ENCODE measurements around the gene PACRG. TPM values are rescaled to one million over a fixed set of nuclear protein-coding genes. Genes with fewer than 3 reads are reported as not detected.

Gene PACRG
- total RNA-seq, 4 donors from 2014 or later: 1.5 to 10.4 (median 2.1) TPM

GRCh38 chr6:163146036-163146435 is 418.3 kb downstream of the PACRG start:
- Histone ChIP-seq H3K36me3 (no peaks in the 10 kb centered on the region), H3K27me3 (no peaks in the 10 kb centered on the region), H3K4me3 (no peak overlapping the region), H3K9me3 (no peaks in the 10 kb centered on the region), H3K27ac (no peak overlapping the region), H3K4me1 (peaks cover 0 to 12% (median 0%) of the 10 kb centered on the region in 4 donors)
- WGBS, 2 donors: 80 to 86% methylated on average over 4 of the region's 4 CpGs
- DNase-seq (ENCODE audit: low spot score in 2 of 2): no peak
- TF ChIP-seq POLR2A (IDR thresholded peaks at IDR 0.05) (no peak), EP300 (IDR thresholded peaks at IDR 0.05) (no peak), CTCF (IDR thresholded peaks at IDR 0.05) (no peak)

- peak in 2 of 5 experiments; percentile 24 to 40 for TF ChIP-seq CTCF (IDR thresholded peaks at IDR 0.05)
- TF ChIP-seq EP300 (IDR thresholded peaks at IDR 0.05): no peak
- no peaks in the 10 kb centered on the region for H3K27me3 ChIP-seq
- no peaks in the 10 kb centered on the region for H3K9me3 ChIP-seq
- peak overlapping the region in 1 of 4 donors; percentile 28 for H3K4me3 ChIP-seq
- H3K36me3 ChIP-seq: no peaks in the 10 kb centered on the region
- peak overlapping the region; percentile 35 to 92 (median 66) for H3K27ac ChIP-seq
- DNase-seq (ENCODE audit: low spot score in 2 of 2): no peak
- 27 to 46% methylated on average over 4 of the region's 4 CpGs for WGBS, 2 donors
- peaks cover 0 to 21% (median 0%) of the 10 kb centered on the region in 4 donors for H3K4me1 ChIP-seq
Observed at GRCh38 chr6:163147994-163148393, 420.2 kb downstream of the PACRG start.

GRCh38 chr6:163148451-163149278 is 420.9 kb downstream of the PACRG start:
- H3K36me3 ChIP-seq: no peaks in the 10 kb centered on the region
- 55 to 63% methylated on average over 24 of the region's 24 CpGs for WGBS, 2 donors
- peak overlapping the region in 1 of 4 donors; percentile 28 for H3K4me3 ChIP-seq
- no peaks in the 10 kb centered on the region for H3K27me3 ChIP-seq
- peak overlapping the region; percentile 74 to 92 (median 86) for H3K27ac ChIP-seq
- TF ChIP-seq POLR2A (IDR thresholded peaks at IDR 0.05) (no peak), EP300 (IDR thresholded peaks at IDR 0.05) (peak in 1 of 2 donors; percentile 48)
- peaks cover 0 to 22% (median 0%) of the 10 kb centered on the region in 4 donors for H3K4me1 ChIP-seq
- H3K9me3 ChIP-seq: no peaks in the 10 kb centered on the region
- no peak for DNase-seq (ENCODE audit: low spot score in 2 of 2)

- no peak for TF ChIP-seq POLR2A (IDR thresholded peaks at IDR 0.05)
- TF ChIP-seq EP300 (IDR thresholded peaks at IDR 0.05): no peak
- no peak for TF ChIP-seq CTCF (IDR thresholded peaks at IDR 0.05)
- 78 to 86% methylated on average over 35 of the region's 35 CpGs for WGBS, 2 donors
- Histone ChIP-seq H3K27ac (peak overlapping the region; percentile 74 to 92 (median 86)), H3K9me3 (no peaks in the 10 kb centered on the region), H3K4me1 (peaks cover 0 to 22% (median 0%) of the 10 kb centered on the region in 4 donors), H3K36me3 (no peaks in the 10 kb centered on the region), H3K4me3 (peak overlapping the region in 1 of 4 donors; percentile 18), H3K27me3 (no peaks in the 10 kb centered on the region)
- no peak for DNase-seq (ENCODE audit: low spot score in 2 of 2)
Observed at GRCh38 chr6:163149279-163149848, 421.6 kb downstream of the PACRG start.

GRCh38 chr6:163151212-163151611 is 423.4 kb downstream of the PACRG start:
- no peaks in the 10 kb centered on the region for H3K36me3 ChIP-seq
- H3K4me3 ChIP-seq: no peak overlapping the region
- 32 to 35% methylated on average over 6 of the region's 6 CpGs for WGBS, 2 donors
- peak overlapping the region; percentile 43 to 92 (median 86) for H3K27ac ChIP-seq
- H3K27me3 ChIP-seq: no peaks in the 10 kb centered on the region
- no peaks in the 10 kb centered on the region for H3K9me3 ChIP-seq
- TF ChIP-seq EP300 (IDR thresholded peaks at IDR 0.05): peak in 1 of 2 donors; percentile 38
- TF ChIP-seq POLR2A (IDR thresholded peaks at IDR 0.05): no peak
- TF ChIP-seq CTCF (IDR thresholded peaks at IDR 0.05): no peak
- no peak for DNase-seq (ENCODE audit: low spot score in 2 of 2)
- peaks cover 0 to 22% (median 0%) of the 10 kb centered on the region in 4 donors for H3K4me1 ChIP-seq
